Esophagus squamous epithelium (tissue), 5 donors: ENCODE data around the gene ADAMTSL3. TPM values are rescaled to one million over a fixed set of nuclear protein-coding genes. Genes with fewer than 3 reads are reported as not detected.
"Not testable (repeated sequence)": the region's sequence is repeated elsewhere in the genome, so short reads cannot be mapped to it uniquely, and the experiment has no call there.

Experiments
- DNase-seq: peaks from one replicate; lab custom pipeline; 2025; lab: John Stamatoyannopoulos, UW
- H3K27ac ChIP-seq, 4 donors: fragments of 200-600 bp; sonication (generic); one replicate each; pipeline ENCODE4 v1.5.1; 2016 to 2019; ENCODE audit warnings: mild to moderate bottlenecking in 1 of 4
- H3K27me3 ChIP-seq, 4 donors: fragments of 200-600 bp; sonication (generic); 1 replicate in 3 of 4; 2 replicates in 1 of 4; pipeline versions ENCODE4 v1.5.1 to v1.6.0; 2017 to 2021; ENCODE audit warnings: antibody characterized with exemption in 1 of 4
- H3K36me3 ChIP-seq, 3 donors: fragments of 200-600 bp; sonication (generic); one replicate each; pipeline ENCODE4 v1.5.1; 2016 to 2019
- H3K4me1 ChIP-seq, 3 donors: fragments of 200-600 bp; sonication (generic); one replicate each; pipeline ENCODE4 v1.5.1; 2017 to 2019
- H3K4me3 ChIP-seq, 4 donors: fragments of 200-600 bp; sonication (generic); 1 replicate in 3 of 4; 2 replicates in 1 of 4; pipeline ENCODE4 v1.5.1; 2016 to 2019; ENCODE audit warnings: mild to moderate bottlenecking in 2 of 4, moderate library complexity in 1 of 4
- H3K9me3 ChIP-seq, 3 donors: fragments of 200-600 bp; sonication (generic); one replicate each; pipeline ENCODE4 v1.5.1; 2016 to 2019
- CTCF ChIP-seq, 6 experiments: fragments of 450-650 bp in 4 of 6; fragments of 200-600 bp in 2 of 6; sonication (generic) in 2 of 6; IDR thresholded peaks; one replicate each; pipeline ENCODE4 v1.5.1; 2016 to 2019; ENCODE audit warnings: antibody characterized with exemption in 6 of 6, mild to moderate bottlenecking in 4 of 6, moderate library complexity in 4 of 6
- POLR2A ChIP-seq, 4 donors: fragments of 450-650 bp; IDR thresholded peaks; one replicate each; pipeline ENCODE4 v1.6.1; 2017; ENCODE audit warnings: antibody characterized with exemption in 4 of 4, mild to moderate bottlenecking in 4 of 4, moderate library complexity in 3 of 4
- WGBS, 2 donors: methylation state at CpG; one replicate each; pipeline ENCODE4 v1.1.5; 2018; 5-methylcytosine and 5-hydroxymethylcytosine counted together
- intact Hi-C: fragments of 100-400 bp; cut with DNase I; formaldehyde crosslinking; loops from one replicate; pipeline ENCODE4 v1.15.0; 2022
- total RNA-seq, 4 donors: library from RNA; depleted of rRNA; stranded (reverse); fragments of >200 nt; gene quantifications; one replicate each; pipeline ENCODE4 v1.1.0, GENCODE V29; 2016
- donor health status: DM: yes; HTN: yes; CAD: no.

Gene ADAMTSL3
- total RNA-seq, 4 donors from 2014 or later = 0.11 to 3.2 (median 0.79) TPM

- no peaks in the 10 kb centered on the region for H3K27me3 ChIP-seq
- intact Hi-C loops = no loop called here
- H3K4me1 ChIP-seq = no peaks in the 10 kb centered on the region
- no peak overlapping the region for H3K27ac ChIP-seq
- 65 to 72% methylated on average over 3 of the region's 3 CpGs for WGBS, 2 donors
- no peak overlapping the region for H3K4me3 ChIP-seq
- TF ChIP-seq CTCF (IDR thresholded peaks at IDR 0.05) = no peak
- H3K9me3 ChIP-seq = no peaks in the 10 kb centered on the region
- no peak for DNase-seq
- H3K36me3 ChIP-seq = no peaks in the 10 kb centered on the region
These were observed 396.2 kb downstream of the ADAMTSL3 start for GRCh38 chr15:84050076-84050475.

DNA sequence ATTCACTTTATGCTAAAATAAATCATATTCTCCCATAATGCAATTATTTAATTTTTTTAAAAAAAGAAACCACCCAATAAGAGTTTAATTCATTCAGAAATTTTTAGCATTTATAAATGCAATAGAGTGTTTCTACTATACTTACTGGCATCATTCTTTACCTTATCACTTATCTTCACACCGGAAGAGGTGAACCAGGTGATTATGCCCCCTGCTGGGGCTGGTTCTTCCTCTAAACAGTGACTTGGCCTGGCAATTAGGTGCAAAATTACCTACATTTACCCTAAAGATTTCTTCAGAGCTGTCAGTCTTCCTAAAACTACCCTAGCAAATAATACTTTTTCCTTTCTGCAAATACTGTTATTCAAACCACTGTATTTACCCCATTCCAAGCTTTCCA lies 397.2 kb downstream of the ADAMTSL3 start:
- H3K36me3 ChIP-seq, H3K4me3 ChIP-seq, H3K4me1 ChIP-seq, intact Hi-C loops, H3K27me3 ChIP-seq, H3K27ac ChIP-seq, DNase-seq, H3K9me3 ChIP-seq: not testable (repeated sequence)
- WGBS, 2 donors = 20 to 80% methylated on average over 1 of the region's 1 CpG

GRCh38 chr15:84054544-84054943 lies 400.6 kb downstream of the ADAMTSL3 start:
- intact Hi-C loops, DNase-seq, H3K36me3 ChIP-seq, H3K4me3 ChIP-seq, H3K27me3 ChIP-seq, H3K4me1 ChIP-seq, H3K27ac ChIP-seq: not testable (repeated sequence)
- 38 to 54% methylated on average over 1 of the region's 1 CpG for WGBS, 2 donors
- H3K9me3 ChIP-seq = peaks cover 0 to 16% (median 6%) of the 10 kb centered on the region in 3 donors

- no peaks in the 10 kb centered on the region for H3K36me3 ChIP-seq
- no peak for DNase-seq
- intact Hi-C loops = no loop called here
- TF ChIP-seq POLR2A (IDR thresholded peaks at IDR 0.05) (no peak), CTCF (IDR thresholded peaks at IDR 0.05) (no peak)
- WGBS, 2 donors = 65 to 73% methylated on average over 5 of the region's 5 CpGs
- H3K9me3 ChIP-seq = peaks cover 0 to 16% (median 6%) of the 10 kb centered on the region in 3 donors
- no peaks in the 10 kb centered on the region for H3K27me3 ChIP-seq
- H3K4me3 ChIP-seq = no peak overlapping the region
- H3K27ac ChIP-seq = no peak overlapping the region
- no peaks in the 10 kb centered on the region for H3K4me1 ChIP-seq
These were observed 403.9 kb downstream of the ADAMTSL3 start for GRCh38 chr15:84057714-84058331.

DNA sequence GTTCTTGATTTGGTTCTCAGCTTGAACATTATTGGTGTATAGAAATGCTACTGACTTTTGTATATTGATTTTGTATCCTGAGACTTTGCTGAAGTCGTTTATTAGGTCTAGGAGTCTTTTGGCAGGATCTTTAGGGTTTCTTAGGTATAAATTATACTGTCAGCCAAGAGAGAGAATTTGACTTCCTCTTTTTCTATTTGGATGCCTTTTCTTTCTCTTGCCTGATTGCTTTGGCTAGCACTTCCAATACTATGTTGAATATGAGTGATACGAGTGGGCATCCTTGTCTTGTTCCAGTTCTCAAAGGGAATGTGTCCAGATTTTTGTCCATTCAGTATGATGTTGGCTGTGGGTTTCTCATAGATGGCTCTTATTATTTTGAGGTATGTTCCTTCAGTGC lies 409.8 kb downstream of the ADAMTSL3 start:
- H3K4me3 ChIP-seq = not testable (repeated sequence)
- 53 to 61% methylated on average over 2 of the region's 2 CpGs for WGBS, 2 donors

GRCh38 chr15:84068674-84069073 lies 414.8 kb downstream of the ADAMTSL3 start:
- H3K9me3 ChIP-seq, DNase-seq, intact Hi-C loops, H3K27me3 ChIP-seq, H3K4me3 ChIP-seq, H3K36me3 ChIP-seq: not testable (repeated sequence)
- 14 to 26% methylated on average over 2 of the region's 2 CpGs for WGBS, 2 donors
- H3K4me1 ChIP-seq = peaks cover 0 to 15% (median 0%) of the 10 kb centered on the region in 3 donors
- peak overlapping the region in 3 of 4 donors; percentile 17 to 59 (median 34) for H3K27ac ChIP-seq

More for the DNA sequence above, 409.8 kb downstream of the ADAMTSL3 start:
- H3K36me3 ChIP-seq, H3K27me3 ChIP-seq, H3K27ac ChIP-seq, H3K4me1 ChIP-seq, DNase-seq, intact Hi-C loops: not testable (repeated sequence)
- H3K9me3 ChIP-seq = peaks cover 0 to 16% (median 13%) of the 10 kb centered on the region in 3 donors

- DNase-seq, H3K36me3 ChIP-seq, intact Hi-C loops, H3K4me3 ChIP-seq, H3K9me3 ChIP-seq, H3K27ac ChIP-seq: not testable (repeated sequence)
- Histone ChIP-seq H3K4me1 (peaks cover 9 to 15% (median 14%) of the 10 kb centered on the region in 3 donors), H3K27me3 (peaks cover 0 to 59% (median 2%) of the 10 kb centered on the region in 4 donors)
- 74 to 89% methylated on average over 2 of the region's 2 CpGs for WGBS, 2 donors
These were observed 424.1 kb downstream of the ADAMTSL3 start for GRCh38 chr15:84078038-84078437.

DNA sequence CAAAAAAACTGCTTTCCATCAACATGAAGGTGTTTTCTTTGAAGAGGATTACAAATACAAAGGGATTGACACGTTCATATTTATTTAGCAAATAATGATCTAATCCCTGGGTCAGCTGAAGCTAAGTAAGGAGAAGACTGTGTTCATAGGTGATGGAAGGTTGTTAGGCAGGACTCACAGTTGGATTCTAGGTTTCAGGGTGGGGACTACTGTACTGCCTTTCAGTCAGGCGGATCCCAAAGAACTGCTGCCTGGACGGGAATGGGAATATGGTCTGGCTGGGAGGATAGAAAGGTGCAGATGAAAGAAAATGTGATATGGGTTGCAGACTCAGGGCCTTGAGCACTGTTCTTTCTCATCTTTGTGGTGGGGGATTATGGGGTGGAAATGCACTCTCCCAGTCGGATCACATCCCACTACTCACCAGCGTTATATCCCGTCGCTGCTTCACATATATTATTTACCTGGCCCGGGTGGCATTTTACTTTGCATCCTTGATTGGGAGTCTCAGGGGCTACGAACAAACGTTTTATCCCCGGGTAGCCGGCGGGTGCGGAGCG lies 425.5 kb downstream of the ADAMTSL3 start:
- DNase-seq, intact Hi-C loops, H3K36me3 ChIP-seq, H3K27ac ChIP-seq, H3K9me3 ChIP-seq: not testable (repeated sequence)
- 20 to 41% methylated on average over 13 to 15 of the region's 15 CpGs for WGBS, 2 donors
- Histone ChIP-seq H3K4me1 (peaks cover 9 to 15% (median 14%) of the 10 kb centered on the region in 3 donors), H3K27me3 (peaks cover 0 to 73% (median 2%) of the 10 kb centered on the region in 4 donors), H3K4me3 (peak overlapping the region in 2 of 4 donors; percentile 47 to 60)
